ENCODE results near the gene HK1. TPM values are rescaled to one million over a fixed set of nuclear protein-coding genes. Genes with fewer than 3 reads are reported as not detected.
A peak's percentile ranks its signal among the peaks of the same experiment; 100 is the strongest.

Gene HK1
- total and polyA plus RNA-seq, 10 donors: 19.0 to 108 (median 63.4) TPM

- H3K4me3 ChIP-seq: no peak overlapping the region
- no peaks in the 10 kb centered on the region for H3K9me3 ChIP-seq
- intact Hi-C loops (cut with DNase I; ENCODE audit: low total_unique reads): no loop called here
- no peaks in the 10 kb centered on the region for H3K27me3 ChIP-seq (replicated peaks in 1 of 7)
- peaks cover 0 to 73% (median 45%) of the 10 kb centered on the region in 6 donors for H3K36me3 ChIP-seq
- peaks cover 0 to 29% (median 14%) of the 10 kb centered on the region in 6 donors for H3K4me1 ChIP-seq
- WGBS, 5 donors: 67 to 100% (median 99%) methylated on average over 1 of the region's 1 CpG; no CpG with 5 or more reads in 1 of the 5 donors
- TF ChIP-seq POLR2A (IDR thresholded peaks at IDR 0.05): no peak
- TF ChIP-seq, protein P1, sequence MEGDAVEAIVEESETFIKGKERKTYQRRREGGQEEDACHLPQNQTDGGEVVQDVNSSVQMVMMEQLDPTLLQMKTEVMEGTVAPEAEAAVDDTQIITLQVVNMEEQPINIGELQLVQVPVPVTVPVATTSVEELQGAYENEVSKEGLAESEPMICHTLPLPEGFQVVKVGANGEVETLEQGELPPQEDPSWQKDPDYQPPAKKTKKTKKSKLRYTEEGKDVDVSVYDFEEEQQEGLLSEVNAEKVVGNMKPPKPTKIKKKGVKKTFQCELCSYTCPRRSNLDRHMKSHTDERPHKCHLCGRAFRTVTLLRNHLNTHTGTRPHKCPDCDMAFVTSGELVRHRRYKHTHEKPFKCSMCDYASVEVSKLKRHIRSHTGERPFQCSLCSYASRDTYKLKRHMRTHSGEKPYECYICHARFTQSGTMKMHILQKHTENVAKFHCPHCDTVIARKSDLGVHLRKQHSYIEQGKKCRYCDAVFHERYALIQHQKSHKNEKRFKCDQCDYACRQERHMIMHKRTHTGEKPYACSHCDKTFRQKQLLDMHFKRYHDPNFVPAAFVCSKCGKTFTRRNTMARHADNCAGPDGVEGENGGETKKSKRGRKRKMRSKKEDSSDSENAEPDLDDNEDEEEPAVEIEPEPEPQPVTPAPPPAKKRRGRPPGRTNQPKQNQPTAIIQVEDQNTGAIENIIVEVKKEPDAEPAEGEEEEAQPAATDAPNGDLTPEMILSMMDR (IDR thresholded peaks at IDR 0.05 in 8 of 11, conservative IDR thresholded peaks at IDR 0.05 in 3 of 11): no peak
- TF ChIP-seq POLR2AphosphoS5 (IDR thresholded peaks at IDR 0.05): no peak
- no peak overlapping the region for H3K27ac ChIP-seq
- DNase-seq: no peak
Observed at GRCh38 chr10:69403066-69403465, 124.8 kb downstream of the HK1 start.

GRCh38 chr10:69403519-69403918, 125.2 kb downstream of the HK1 start:
- no peaks in the 10 kb centered on the region for H3K27me3 ChIP-seq (replicated peaks in 1 of 7)
- no peak for DNase-seq
- H3K4me1 ChIP-seq: peaks cover 0 to 33% (median 18%) of the 10 kb centered on the region in 6 donors
- H3K4me3 ChIP-seq: no peak overlapping the region
- H3K9me3 ChIP-seq: no peaks in the 10 kb centered on the region
- TF ChIP-seq POLR2AphosphoS5 (IDR thresholded peaks at IDR 0.05): peak in 1 of 3 donors; percentile 38
- TF ChIP-seq, protein P1 (IDR thresholded peaks at IDR 0.05 in 8 of 11, conservative IDR thresholded peaks at IDR 0.05 in 3 of 11): no peak
- H3K27ac ChIP-seq: peak overlapping the region in 3 of 8 donors; percentile 21 to 36 (median 32)
- intact Hi-C loops (cut with DNase I; ENCODE audit: low total_unique reads): no loop called here
- WGBS, 5 donors: 57 to 77% (median 67%) methylated on average over 3 of the region's 3 CpGs
- peaks cover 0 to 69% (median 42%) of the 10 kb centered on the region in 6 donors for H3K36me3 ChIP-seq

DNA sequence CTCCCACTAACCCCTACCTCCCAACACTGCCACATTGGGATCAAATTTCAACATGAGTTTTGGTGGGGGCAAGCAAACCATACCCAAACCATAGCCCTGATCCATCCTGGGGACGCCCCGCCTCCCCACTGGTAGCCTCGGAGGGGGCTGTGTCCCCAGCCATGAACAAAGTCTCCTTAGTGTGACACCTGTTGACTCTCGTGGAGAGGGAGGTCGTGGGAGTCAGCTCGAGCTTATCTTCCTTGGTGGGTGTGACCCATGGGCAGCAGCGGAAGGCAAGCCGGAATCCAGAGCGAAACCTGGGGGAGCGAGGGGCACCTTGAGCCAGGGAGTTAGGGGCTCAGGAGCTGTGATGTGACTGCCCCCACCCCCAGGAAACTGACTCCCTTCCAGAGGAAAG, 126.5 kb downstream of the HK1 start:
- H3K27me3 ChIP-seq (replicated peaks in 1 of 7): no peaks in the 10 kb centered on the region
- H3K9me3 ChIP-seq: no peaks in the 10 kb centered on the region
- H3K4me1 ChIP-seq: peaks cover 6 to 44% (median 26%) of the 10 kb centered on the region in 6 donors
- DNase-seq: peak; percentile 68
- intact Hi-C loops (cut with DNase I; ENCODE audit: low total_unique reads): loop anchor here (5.0 kb wide), 1 partner anchor 103 kb away; no protein-coding TSS in a partner anchor
- TF ChIP-seq POLR2A (IDR thresholded peaks at IDR 0.05) (no peak), POLR2AphosphoS5 (IDR thresholded peaks at IDR 0.05) (peak in 2 of 3 donors; percentile 8 to 44)
- 82 to 95% (median 89%) methylated on average over 9 to 10 of the region's 10 CpGs for WGBS, 5 donors
- no peak overlapping the region for H3K4me3 ChIP-seq
- peaks cover 0 to 56% (median 30%) of the 10 kb centered on the region in 6 donors for H3K36me3 ChIP-seq
- H3K27ac ChIP-seq: no peak overlapping the region

- intact Hi-C loops (cut with DNase I; ENCODE audit: low total_unique reads): loop anchor here (5.0 kb wide), 1 partner anchor 102 kb away; no protein-coding TSS in a partner anchor
- Histone ChIP-seq H3K4me1 (peaks cover 6 to 48% (median 26%) of the 10 kb centered on the region in 6 donors), H3K9me3 (no peaks in the 10 kb centered on the region), H3K27ac (no peak overlapping the region), H3K4me3 (no peak overlapping the region), H3K27me3 (replicated peaks in 1 of 7) (no peaks in the 10 kb centered on the region), H3K36me3 (peaks cover 0 to 52% (median 25%) of the 10 kb centered on the region in 6 donors)
- 73 to 91% (median 82%) methylated on average over 4 of the region's 4 CpGs for whole genome bisulfite sequencing, 5 donors
- DNase-seq: no peak
- TF ChIP-seq POLR2A (IDR thresholded peaks at IDR 0.05) (no peak), POLR2AphosphoS5 (IDR thresholded peaks at IDR 0.05) (no peak)
Observed at GRCh38 chr10:69405221-69405620, 126.9 kb downstream of the HK1 start.

DNA sequence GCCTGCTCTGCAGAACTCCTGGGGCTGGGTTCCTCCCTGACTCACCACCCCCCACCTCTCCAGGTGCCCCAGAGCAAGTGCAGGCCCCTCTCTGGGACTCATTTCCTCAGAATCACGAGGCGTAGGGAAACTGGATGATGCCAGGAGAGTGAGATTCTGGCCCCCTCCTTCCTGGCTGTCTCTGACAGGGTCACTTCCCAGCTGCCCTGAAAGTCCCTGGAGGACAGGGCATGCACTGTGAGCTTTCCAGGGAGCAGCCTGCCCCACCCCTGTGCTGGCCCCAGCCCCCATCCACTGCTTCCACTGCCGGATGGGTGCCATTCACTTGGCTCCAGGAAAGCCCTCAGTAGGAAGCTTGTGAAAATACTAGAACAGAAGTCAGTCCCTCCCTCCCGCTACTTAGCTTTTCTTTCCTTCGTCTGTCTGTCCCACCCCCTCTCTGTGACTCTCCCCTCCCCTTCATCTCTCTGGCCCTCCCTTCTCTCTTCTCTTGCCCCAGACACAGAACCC, 128.1 kb downstream of the HK1 start:
- H3K27ac ChIP-seq: peak overlapping the region in 4 of 8 donors; percentile 19 to 91 (median 63)

More for the DNA sequence above, 128.1 kb downstream of the HK1 start:
- Histone ChIP-seq H3K4me1 (peaks cover 6 to 55% (median 26%) of the 10 kb centered on the region in 6 donors), H3K27me3 (replicated peaks in 1 of 7) (no peaks in the 10 kb centered on the region), H3K4me3 (no peak overlapping the region), H3K36me3 (peaks cover 0 to 40% (median 14%) of the 10 kb centered on the region in 6 donors), H3K9me3 (no peaks in the 10 kb centered on the region)
- peak; percentile 74 for DNase-seq
- 30 to 61% (median 43%) methylated on average over 5 of the region's 5 CpGs for WGBS, 5 donors
- TF ChIP-seq POLR2A (IDR thresholded peaks at IDR 0.05) (no peak), POLR2AphosphoS5 (IDR thresholded peaks at IDR 0.05) (peak in 1 of 3 donors; percentile 18)
- TF ChIP-seq, protein P1 (IDR thresholded peaks at IDR 0.05 in 8 of 11, conservative IDR thresholded peaks at IDR 0.05 in 3 of 11): no peak
- intact Hi-C loops (cut with DNase I; ENCODE audit: low total_unique reads): loop anchor here (5.0 kb wide), 1 partner anchor 101 kb away; no protein-coding TSS in a partner anchor
